HG03039 (cell line): Measurements from ENCODE around the gene LRRC15.
A peak's percentile ranks its signal among the peaks of the same experiment; 100 is the strongest.

Source experiments
- ATAC-seq: cut with Tn5 transposase; IDR thresholded peaks from one replicate; pipeline ENCODE4 v1.9.1; 2021; ENCODE audit warnings: mild to moderate bottlenecking, moderate library complexity; ENCODE audit not compliant: unreplicated experiment

LRRC15 gene

DNA sequence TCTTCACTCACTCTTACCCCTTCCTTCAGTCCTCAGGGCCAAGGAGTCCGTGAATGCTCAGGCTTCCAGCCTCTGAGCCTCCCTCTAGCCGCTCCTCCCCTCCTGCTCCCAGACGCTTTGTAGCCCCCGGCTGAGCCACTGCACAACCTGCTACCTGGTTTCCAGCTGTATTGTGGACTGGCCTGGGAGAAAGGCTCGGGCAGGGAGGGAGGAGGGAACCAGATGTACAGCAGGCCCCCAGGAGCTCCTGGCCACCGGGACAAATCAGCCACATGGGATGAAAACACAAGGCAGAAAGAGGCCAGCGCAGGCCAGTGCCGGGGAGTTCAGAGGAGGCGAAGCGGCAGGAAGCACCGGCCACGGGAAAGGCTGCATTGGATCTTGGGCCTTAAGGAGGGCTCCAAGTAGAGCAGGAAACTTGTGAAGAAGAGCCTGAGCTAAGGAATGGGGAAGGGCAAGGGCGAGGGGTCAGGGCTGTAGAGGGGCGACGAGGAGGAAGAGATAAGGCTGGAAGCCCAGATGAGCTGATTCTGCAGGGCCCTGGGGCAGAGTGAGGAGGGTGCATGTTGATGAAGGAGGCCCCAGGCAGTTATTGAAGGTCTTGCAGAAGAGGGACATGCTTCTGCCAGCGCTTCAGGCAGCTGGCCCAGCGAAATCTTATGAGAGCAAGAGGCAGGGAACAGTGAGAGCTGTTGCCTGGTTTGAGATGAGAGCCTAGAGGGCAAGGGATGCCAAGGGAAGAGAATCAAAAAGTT is 32.8 kb downstream of the LRRC15 start:
- no peak for ATAC-seq

DNA sequence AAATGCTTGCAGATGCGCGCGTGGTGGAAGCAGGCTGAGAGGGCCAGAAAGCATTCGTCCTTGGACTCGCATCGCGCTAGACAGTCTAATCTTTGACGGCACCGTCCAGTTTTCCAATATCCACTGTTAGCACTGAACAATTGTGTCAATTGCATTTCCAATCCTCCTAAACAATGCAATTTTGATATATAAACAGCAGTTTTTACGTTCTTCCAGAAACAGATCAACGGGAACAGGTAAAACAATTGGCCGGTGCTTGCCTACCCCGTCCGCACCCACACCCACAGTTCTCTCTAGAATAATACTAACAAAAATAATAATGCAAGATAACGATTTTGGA is 35.6 kb downstream of the LRRC15 start:
- ATAC-seq: no peak

DNA sequence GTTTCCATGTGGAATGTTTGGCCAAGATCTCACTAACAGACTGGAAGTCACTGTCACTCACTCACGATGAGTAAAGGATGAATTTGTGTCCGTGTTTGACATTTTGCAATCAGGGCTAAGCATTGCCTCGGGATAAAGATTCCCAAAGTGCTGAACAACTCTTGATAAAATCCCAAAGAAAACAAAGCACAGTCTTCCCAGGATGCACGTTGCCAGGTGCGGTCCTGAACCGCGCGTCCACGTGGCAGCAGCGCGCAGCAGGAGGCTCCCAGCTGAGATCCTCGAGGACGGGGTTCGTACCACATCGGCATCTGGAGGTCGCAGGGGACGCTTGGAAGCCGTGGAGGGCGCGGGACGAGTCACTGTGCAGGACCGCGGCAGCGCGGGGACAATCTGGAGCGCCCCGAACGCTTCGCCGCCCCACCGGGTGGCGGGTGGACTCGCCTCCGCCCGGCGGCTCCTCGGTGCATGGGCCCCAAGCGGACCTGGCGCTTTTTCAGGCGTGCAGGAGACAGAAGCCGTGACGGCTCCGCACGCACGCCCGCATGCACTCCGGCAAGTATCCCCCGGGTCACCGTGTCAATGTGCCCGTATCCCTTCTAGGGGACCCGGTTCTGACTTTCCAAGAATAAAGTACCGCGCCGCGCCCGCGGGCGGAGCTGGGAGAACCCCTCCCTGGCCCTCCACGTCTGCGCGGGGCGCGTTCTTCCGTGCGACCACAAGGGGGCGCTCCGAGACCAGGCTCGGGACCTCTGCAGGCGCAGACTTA is 36.1 kb downstream of the LRRC15 start:
- ATAC-seq: peak; percentile 73

DNA sequence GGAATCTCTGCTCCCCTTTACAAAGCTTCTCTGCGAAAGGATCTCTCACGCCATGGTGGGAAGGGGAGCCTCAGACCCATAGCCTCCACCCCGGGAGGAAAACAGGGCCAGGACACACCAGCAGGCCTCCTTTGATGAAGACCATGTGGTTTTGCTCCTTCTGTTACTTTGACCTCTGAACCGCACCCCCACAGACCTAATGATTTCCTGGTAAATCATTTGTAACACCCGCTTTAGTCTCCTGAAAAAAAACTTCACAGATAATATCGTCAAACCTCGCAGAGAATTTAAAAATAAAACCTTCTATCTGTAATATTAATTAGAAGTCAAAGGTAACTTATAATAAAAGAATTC is 36.7 kb downstream of the LRRC15 start:
- no peak for ATAC-seq

DNA sequence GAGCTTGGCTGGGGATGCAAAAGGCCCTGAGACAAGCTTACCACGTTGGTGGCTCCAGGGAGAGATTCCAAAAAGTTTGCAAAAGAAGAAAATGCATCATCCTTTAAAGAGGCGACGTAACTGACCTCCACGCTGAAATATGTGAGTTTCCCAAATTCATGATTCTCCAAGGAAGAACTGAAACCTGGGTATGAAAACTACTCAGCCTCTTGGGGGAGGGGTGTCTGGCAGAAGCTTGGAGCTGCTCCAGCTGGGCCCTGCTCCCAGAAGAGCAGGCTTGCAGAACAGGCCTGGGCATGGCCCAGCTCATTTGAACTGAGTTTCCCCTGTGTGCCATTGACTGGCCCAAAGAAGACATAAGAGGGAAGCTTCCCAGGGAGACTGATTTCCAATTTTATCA is 39.0 kb downstream of the LRRC15 start:
- no peak for ATAC-seq

DNA sequence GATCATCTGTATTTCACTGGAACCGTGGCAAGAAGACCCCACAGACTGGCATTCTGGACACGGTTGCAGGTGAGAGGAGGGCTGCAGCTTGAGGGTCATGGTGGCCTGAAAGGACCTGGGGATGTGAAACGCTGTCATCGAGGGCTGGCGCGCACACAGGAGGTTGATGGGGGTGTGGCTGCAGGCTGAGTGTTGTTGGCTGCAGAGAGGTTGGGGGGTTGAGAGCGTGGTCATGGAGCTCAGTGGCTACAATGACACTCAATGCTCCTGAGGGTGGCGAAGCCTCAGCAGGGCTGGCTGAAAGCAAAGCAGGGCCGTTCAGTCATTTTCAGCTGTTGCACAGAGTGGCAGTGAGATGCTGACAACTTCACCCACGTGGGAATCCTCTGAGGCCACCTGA is 39.4 kb downstream of the LRRC15 start:
- ATAC-seq: no peak

DNA sequence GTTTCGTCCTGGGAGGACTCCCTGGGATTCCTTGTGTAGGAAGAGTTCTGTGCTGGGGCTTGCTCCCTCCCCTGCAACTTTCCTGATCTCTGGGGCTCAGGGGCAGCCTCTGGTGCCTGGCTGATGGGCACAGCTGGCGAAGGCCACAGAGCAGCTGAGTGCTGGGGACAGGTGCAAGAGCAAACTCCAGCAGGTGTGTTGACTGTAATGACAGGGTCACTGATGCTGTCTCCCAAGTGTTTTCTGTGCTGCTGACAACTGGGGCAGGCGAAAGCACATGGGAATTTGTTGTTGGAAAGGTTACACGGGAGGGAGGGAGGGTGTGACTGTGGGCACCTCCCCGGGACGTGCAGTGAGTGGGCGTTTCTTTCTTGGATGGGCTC is 40.0 kb downstream of the LRRC15 start:
- ATAC-seq: no peak

DNA sequence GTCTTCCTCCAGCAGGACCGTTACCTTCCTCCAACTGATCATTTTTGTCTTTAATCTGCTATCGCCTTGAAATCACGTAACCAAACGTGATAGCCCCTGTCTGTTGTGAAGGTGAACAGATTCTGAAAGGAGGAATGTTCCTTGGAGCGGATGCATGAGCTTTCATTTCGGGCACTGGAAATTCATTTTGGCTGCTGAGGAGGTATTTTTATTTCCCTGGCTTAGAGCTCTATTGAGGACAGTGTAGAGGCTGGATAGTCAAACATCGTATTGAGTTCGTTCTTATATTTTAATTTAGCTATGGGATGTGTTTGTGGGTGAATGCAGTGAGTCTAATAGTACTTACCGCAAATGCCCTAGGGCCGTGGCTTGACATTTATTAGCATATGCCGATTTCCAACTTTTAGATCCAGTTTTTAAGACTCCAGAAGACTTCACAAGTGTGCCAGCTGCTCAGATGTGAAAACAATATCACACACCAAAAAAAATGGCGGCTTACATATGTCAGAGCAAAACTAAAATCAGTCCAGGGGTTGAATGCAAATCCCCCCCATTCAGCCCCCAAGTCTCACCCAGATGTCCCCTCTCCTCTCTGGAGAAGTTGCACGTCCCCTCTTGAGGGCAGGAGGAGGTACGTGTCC is 40.5 kb downstream of the LRRC15 start:
- ATAC-seq: no peak

DNA sequence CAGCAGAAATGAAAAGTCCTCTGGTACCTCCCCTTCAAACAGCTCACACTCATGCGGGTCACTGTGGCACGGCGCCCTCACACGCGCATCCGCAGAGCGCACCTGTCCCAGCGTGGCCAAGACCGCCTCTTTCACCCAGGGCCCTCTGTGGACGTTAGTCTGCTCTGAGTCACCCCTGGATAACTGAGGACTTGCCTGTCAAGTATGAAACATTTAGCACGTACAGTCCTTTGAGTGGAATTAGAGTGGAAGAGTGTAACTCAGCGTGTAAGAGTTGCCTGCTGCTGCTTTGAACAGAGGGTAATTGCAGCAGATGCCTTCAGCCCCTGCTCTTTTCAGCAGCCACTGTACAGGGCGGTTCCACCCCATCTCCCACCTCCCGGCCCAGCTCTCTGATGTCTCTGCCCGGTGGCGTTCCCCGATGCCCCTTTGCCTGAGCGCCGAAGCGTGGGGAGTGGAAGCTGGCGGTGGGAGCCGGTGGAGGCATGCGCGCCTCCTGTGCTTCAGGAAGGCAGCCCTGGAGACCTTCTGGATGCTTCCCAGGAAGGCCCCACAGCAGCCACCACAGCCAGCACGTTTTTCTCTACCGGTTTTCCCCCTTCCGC is 41.4 kb downstream of the LRRC15 start:
- no peak for ATAC-seq

DNA sequence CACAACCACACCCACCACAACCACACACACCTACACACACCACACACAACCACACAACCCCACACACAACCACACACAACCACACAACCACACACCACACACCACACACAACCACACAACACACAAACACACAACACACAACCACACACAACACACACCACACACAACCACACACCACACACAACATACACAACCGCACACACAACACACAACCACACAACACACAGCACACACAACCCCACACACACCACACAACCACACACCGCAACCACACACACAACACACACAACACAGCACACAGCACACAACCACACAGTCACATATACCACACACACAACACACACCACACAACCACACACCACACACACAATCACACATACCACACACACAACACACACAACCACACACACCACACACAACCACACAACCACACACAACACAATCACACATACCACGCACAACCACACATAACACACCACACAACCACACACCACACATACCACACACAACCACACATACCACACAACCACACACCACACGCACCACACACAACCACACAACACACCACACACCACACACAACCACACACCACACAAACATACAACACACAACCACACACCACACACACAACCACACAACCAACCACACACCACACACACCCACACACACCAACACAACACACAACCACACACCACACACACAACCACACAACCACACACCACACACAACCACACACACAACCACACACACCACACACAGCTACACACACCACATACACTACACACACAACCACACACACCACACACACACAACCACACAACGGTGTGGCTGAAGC is 42.1 kb downstream of the LRRC15 start:
- ATAC-seq: no peak

DNA sequence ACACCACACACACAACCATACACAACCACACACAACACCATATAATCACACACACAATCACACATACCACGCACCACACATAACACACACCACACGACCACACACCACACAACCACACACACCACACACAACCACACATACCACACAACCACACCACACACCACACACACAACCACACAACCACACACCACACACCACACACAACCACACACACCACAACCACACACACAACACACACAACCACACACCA is 42.6 kb downstream of the LRRC15 start:
- ATAC-seq: no peak

DNA sequence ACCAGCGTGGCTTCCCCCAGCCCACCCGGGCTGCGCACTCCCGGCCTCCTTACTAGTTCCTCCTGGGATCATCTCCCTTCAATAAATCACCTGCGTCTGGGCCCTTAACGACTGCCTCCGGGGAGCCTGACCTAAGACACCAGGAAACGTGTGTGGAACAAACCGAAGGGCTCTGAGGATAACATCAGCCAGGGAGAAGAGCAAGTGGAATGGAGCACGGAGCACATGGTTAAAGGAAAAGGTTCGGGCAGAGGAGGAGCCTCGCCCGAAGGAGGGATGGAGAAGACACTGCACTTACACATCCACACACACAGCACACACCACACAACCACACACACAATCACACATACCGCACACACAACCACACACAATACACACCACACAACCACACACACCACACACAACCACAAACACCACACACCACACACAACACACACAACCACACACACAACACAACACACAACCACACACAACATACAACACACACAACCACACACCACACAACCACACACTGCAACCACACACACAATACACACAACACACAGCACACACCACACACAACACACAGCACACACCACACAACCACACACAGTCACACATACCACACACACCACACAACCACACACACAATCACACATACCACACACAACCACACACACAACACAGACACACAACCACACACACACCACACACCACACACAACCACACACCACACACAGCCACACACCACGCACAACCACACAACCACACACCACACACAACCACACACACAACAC is 43.2 kb downstream of the LRRC15 start:
- ATAC-seq: no peak

DNA sequence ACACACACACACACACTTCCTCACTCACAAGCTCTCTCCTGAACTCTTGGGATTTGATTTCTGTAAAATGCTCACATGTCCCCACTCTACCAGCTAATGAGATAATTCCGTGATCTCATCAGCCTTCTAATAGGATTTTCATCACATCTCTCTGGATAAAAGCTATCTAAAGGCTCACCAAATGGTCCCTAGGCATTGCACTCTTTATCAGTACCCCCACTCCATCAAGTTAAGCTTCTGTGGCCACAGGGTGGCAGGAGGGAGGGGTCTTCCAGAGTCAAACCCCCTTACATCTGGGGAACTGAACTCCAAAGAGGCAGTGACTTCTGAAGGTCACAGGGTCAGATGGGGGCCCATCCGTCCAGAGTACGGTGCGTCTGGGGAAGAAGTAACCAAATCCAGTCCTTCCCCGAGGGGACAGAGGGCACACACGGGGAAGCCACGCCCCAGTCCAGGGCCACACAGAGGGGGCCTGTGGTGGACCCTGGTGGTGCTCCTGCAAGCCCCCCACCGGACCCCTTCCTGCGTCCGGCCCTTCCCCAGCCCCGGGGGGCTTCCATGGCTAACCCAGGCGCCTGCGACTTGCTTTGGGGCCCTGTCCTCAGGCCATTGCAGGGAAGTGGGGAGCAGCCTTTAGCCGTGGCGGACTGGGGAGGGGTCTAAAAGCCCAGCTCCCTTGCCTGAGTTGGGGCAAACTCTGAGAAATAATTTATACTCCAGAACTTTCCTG is 44.0 kb downstream of the LRRC15 start:
- ATAC-seq: no peak

DNA sequence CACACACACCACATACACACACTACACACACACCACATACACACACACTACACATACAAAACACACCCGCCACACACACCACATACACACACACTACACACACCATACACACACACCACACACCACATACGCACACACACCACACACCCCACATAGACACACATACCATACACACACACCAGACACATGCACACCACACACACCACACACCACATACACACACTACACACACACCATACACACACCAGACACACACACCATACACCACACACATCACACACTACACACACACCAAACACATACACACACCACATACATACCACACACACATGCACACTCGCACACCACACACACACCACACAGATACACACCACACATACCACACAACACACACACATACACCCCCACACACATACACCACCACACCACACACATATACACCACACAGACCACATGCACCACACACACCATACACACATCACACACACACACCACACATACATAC is 44.7 kb downstream of the LRRC15 start:
- ATAC-seq: no peak

DNA sequence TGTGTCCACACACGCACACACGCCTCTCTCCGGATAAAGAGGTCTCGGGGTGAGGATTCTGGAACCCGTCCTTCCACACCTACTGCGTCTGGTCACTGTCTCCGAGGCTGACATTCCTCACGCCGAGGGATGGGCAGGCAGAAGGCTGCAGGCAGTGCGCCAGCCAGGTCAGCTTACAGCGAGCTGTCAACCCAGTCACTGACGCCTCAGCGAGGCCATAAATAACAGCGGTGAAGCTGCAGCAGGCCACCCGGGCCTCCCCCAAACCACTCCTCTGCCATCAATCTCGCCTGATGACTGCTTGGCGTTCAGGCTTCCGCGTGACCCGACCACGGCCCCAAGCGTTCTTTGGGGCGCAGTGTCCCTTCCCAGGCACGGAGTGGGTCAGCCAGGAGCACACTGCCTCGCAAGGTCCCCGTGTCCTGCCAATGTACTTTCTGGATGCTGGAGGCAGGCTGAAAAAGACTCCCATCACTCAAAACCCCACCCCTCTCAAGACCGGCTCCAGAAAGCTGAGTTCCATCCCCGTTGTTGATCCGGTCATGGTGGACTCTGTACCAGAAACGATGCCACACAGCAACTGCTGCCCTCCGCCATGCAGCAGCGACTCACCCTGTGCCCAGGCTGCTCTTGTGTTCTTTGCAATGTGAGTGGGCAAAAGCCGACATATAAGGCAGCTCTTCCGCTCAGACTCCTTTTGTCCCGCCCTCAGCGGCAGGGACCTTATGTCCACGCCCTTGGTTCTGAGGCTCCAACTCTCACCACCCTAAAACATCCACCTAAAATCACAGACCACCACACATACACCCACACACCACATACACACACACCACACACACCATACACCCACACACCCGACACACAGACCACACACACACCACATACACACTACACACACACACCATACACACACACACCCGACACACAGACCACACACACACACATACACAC is 45.5 kb downstream of the LRRC15 start:
- no peak for ATAC-seq

DNA sequence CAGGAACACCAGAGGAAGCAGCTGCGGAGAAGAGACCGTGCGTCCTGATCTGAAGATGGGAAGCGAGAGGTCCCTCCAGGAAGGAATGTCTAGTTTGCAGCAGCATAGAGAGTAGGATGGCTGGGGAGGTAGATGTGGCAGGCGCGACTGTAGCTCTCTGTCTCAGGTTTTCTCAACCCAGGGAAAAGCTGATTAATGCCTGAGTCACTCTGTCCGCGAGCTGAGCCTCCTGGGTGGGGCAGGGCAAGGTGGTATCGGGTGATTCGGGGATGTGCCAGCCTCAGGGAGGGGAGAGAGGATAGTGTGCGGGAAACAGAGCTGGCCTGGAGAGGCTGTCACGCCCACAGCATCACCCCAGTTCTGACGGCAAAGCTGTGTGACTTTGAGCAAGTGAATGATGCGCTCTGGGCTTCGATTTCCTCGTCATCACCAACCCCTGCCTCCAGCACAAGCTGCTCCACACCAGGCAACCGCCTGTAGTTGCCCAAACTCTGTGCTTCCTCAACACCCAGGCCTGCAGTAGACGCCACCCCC is 46.8 kb downstream of the LRRC15 start:
- ATAC-seq: no peak

DNA sequence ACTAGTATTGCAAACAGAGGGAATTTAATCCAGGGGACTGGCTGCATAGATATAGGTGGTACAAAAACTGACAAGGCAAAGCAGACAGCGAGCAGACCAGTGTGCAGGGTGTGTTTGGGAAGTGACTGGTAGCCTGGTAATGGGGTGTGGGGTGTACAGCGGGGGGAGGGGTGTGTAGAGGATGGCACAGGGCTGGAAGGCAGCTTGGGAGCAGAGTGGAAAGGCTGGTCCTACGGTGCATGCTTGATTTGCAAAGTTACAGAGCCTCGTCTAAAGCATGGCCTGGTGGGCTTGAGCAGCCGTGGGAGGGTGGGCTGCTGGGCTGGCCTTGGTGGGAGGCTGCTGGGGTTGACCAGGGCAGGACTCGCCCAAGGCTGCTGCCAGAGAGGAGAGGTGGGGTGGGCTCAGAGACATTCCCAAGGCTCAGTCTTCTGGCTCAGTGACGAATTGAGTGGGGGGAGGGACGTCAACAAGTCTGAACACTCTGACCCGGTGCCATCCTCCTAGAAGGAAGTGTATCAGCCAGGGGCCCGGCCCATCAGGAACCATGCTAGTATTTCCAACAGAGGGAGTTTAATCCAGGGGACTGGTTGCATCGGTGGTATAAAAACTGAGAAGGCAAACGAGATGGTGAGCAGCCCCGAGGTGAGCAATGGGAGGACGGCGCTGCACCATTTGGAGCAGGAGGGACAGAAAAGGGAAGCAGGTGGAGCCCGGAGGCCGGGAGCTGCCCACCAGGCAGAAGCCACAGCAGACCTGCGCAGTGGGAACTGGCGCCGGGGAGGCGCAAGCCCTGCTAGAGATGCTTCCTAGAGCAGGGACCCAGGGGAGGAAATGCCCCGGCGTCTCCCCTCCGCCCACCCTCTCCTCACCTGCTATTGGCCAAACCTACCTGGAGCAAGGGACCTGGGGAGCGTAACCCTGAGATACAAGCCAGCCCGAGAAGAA is 47.6 kb downstream of the LRRC15 start:
- ATAC-seq: no peak
